ENCODE measurements around the gene SLC22A1.

Gene SLC22A1

GRCh38 chr6:160174681-160175080 is 53.1 kb downstream of the SLC22A1 start:
- no peak for DNase-seq (ENCODE audit: low spot score)

DNA sequence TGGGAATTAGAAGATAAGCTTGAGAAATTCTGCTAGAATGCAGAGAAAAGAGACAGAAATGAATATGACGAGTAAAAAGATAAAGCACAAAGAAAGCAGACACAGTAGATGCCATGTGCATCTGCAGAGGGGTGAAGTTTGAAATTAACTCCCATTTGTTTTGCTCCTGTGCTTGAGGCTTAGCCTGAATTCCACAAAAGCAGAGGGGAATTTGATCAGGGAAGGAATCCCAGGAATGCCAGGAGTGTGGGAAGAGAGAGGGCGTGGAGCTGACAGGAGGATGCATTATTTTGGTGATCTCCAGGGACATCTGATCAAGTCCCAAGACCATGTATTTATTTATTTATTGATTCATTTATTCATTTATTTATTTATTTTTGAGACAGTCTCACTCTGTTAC is 55.6 kb downstream of the SLC22A1 start:
- DNase-seq (ENCODE audit: low spot score), result no peak

DNA sequence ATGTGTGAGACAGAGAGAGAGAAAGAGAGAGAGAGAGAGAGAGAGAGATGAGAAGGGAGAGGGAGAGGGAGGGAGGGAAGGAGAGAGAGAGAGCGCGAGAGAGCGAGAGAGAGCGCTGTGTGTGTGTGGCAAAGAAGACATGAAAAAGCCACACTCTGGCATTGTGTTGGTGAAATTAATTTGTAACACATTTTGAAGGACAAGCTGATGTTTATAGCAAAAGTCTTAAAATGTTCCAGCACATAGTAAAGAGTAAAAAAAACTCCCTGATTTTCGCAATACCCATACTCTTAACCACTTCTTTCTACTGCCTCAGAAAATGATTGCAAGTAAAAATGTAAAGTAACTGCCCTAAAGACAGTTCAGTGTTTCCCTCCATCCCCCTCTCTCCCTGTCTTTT is 56.7 kb downstream of the SLC22A1 start:
- DNase-seq (ENCODE audit: low spot score), result no peak

DNA sequence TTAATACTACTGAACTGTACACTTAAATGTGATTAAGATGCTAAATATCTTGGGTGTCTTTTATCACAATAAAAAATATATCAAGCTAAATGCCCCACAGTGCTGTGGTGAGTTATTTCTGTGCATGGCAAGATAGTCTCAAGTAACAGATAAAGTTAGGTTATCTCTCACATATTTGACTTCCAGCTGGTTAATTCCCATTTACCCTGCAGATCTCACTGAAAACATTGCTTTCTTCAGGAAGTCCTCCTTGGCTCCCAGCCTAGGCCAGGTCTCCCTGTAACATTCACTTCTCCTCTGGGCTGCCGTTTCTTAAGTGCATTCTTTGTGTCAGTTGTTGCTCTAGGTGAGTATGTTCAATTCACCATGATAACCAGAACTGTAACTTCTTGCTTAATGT is 59.1 kb downstream of the SLC22A1 start:
- DNase-seq (ENCODE audit: low spot score), result no peak

GRCh38 chr6:160188773-160189172 is 67.2 kb downstream of the SLC22A1 start:
- no peak for DNase-seq (ENCODE audit: low spot score)

- DNase-seq (ENCODE audit: low spot score), result no peak
These were observed 68.5 kb downstream of the SLC22A1 start for GRCh38 chr6:160190081-160190480.

GRCh38 chr6:160190973-160191372 is 69.4 kb downstream of the SLC22A1 start:
- DNase-seq (ENCODE audit: low spot score), result no peak

- no peak for DNase-seq (ENCODE audit: low spot score)
These were observed 71.2 kb downstream of the SLC22A1 start for GRCh38 chr6:160192840-160193239.

DNA sequence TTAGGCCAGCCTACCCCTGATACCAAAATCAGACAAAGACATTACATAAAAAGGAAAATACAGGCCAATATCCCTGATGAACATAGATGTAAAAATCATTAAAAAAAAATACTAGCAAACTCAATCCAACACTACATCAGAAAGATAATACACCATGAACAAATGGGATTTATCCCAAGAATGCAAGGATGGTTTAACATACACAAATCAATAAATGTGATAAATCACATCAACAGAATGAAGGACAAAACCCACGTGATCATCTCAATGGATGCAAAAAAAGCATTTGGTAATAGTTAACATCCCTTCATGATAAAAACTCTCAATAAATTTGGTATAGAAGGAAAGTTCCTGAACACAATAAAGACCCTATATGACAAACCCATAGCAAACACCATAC is 73.2 kb downstream of the SLC22A1 start:
- DNase-seq (ENCODE audit: low spot score), result no peak

DNA sequence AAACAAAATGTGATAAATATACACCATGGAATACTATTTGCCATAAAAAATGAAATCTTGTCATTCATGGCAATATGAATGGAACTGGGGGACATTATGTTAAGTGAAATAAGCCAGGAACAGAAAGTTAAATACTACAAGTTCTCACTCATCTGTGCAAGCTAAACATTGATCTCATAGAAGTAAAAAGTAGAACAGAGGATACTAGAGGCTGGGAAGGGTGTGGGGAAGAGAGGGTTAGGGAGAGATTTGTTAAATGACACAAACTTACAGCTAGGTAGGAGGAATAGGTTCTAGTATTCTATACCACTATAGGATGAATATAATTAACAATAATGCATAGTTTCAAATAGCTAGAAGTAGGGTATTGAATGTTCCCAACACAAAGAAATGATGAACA is 76.0 kb downstream of the SLC22A1 start:
- no peak for DNase-seq (ENCODE audit: low spot score)

GRCh38 chr6:160198606-160199211 is 77.1 kb downstream of the SLC22A1 start:
- no peak for DNase-seq (ENCODE audit: low spot score)

GRCh38 chr6:160201061-160201460 is 79.4 kb downstream of the SLC22A1 start:
- DNase-seq (ENCODE audit: low spot score), result no peak

DNA sequence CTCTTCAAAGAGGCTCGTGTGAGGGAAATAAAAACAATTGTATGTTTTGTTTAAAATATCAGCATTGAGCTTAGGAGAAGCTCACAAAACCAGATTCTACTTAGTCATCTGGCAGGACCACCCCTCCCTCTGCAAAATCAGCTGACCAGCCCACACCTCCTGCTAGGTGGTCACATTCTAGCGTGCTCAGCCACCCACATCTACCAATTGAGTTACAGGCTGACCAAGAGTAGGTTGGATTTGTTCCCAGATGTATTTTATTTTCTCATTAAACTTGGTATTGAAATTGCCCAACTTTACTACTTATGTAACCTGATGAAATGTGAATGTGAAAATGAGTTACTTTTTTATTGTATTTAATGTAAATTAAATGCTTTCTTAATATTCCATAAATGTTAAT is 80.8 kb downstream of the SLC22A1 start:
- DNase-seq (ENCODE audit: low spot score), result no peak

DNA sequence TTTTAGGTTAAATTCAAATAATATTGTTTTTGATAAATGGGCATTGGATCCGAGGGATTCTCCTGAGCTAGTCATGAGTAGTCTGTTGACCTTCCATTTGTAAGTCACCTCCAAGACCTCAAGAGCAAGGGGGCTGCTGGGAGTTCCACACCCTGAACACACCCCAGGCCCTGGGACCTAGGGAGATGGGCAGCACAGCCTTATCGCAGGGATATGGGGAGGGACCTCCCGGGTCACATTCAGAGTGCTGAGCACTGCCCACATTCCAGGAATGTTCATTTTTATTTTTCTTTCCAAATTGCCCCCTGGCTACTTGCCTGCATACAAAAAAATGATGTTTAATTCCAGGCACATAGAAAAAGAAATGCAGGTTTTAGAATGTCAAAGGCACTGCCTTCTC is 81.5 kb downstream of the SLC22A1 start:
- DNase-seq (ENCODE audit: low spot score), result no peak

DNA sequence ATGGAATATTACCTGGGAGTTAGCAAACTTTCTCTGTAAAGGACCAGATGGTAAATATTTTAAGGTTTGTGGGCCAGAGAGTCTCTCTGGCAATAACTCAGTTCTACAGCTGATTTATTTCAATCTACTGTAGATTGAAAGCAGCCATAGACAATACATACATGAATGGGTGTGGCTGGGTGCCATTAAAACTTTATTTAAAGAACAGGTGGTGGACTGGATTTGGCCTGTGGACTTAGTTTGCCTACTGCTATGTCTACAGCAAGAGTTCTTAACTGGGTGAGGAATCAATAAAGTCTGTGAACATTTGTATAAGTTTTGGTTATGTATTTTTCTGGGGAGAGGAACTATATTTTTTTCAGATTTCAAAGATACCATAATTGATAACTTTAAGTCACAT is 81.9 kb downstream of the SLC22A1 start:
- DNase-seq (ENCODE audit: low spot score), result no peak

GRCh38 chr6:160203953-160204352 is 82.3 kb downstream of the SLC22A1 start:
- no peak for DNase-seq (ENCODE audit: low spot score)

DNA sequence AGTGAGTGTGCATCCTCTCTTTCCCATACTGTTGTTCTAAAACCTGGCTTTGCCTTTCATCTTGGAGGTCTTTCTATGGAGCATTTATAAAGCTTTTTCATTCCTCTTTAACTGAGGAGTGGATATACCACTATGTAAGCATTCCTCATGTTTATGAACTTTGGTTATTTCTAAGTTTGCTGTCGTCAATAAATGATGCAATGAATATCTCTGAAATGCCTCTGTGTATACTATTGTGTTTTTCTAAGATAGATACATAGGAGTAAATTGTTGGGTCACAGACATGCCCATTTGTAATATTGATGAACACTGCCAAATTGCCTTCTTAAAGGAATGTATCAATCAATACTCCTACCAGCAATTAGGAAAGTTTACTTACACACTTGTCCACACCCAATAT is 83.1 kb downstream of the SLC22A1 start:
- no peak for DNase-seq (ENCODE audit: low spot score)

DNA sequence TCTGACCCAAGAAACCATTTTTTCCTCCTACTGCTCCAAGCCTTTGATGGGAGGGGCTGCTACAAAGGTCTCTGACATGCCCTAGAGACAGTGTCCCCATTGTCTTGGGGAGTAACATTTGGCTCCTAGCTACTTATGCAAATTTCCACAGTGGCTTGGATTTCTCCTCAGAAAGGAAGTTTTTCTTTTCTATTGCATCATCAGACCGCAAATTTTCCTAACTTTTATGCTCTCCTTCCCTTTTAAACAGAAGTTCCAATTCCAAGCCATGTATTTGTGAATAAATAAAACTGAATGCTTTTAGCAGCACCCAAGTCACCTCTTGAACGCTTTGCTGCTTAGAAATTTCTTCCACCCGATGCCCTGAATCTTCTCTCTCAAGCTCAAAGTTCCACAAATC is 86.0 kb downstream of the SLC22A1 start:
- DNase-seq (ENCODE audit: low spot score), result no peak
